H9 (cell line): ENCODE measurements around the gene GPR157. TPM values are rescaled to one million over a fixed set of nuclear protein-coding genes. Genes with fewer than 3 reads are reported as not detected.
A peak's percentile ranks its signal among the peaks of the same experiment; 100 is the strongest.

Experiments used
- DNase-seq: peaks from one replicate; pipeline ENCODE4 v3.0.0-alpha.2; 2017
- H2AFZ ChIP-seq: one replicate; pipeline ENCODE4 v1.6.1; 2013; ENCODE audit warnings: mild to moderate bottlenecking, low read length, control low read depth, moderate library complexity
- H2AK5ac ChIP-seq: 2 replicates; pipeline ENCODE4 v1.6.1; 2013; ENCODE audit warnings: low read length, control low read depth, mixed read lengths; ENCODE audit not compliant: insufficient read length
- H2BK120ac ChIP-seq: one replicate; pipeline ENCODE4 v1.6.1; 2013; ENCODE audit warnings: low read depth, mild to moderate bottlenecking, low read length, control low read depth, inconsistent platforms; ENCODE audit not compliant: poor library complexity, severe bottlenecking
- H2BK12ac ChIP-seq: 2 replicates; pipeline ENCODE4 v1.6.1; 2013; ENCODE audit warnings: low read length, control low read depth, mixed read lengths, low read depth; ENCODE audit not compliant: insufficient read length
- H2BK15ac ChIP-seq: 2 replicates; pipeline ENCODE4 v1.6.1; 2013; ENCODE audit warnings: low read depth, low read length, control low read depth
- H2BK20ac ChIP-seq: one replicate; pipeline ENCODE4 v1.6.1; 2013; ENCODE audit warnings: low read depth, mild to moderate bottlenecking, low read length, control low read depth, inconsistent platforms; ENCODE audit not compliant: poor library complexity, severe bottlenecking
- H2BK5ac ChIP-seq: 2 replicates; pipeline ENCODE4 v1.6.1; 2013; ENCODE audit warnings: low read length, control low read depth, mixed read lengths; ENCODE audit not compliant: insufficient read length
- H3K14ac ChIP-seq: 2 replicates; pipeline ENCODE4 v1.6.1; 2013; ENCODE audit warnings: low read length, control low read depth; ENCODE audit not compliant: insufficient read depth
- H3K18ac ChIP-seq: 2 replicates; pipeline ENCODE4 v1.6.1; 2013; ENCODE audit warnings: low read depth, mild to moderate bottlenecking, mixed read lengths, low read length, control low read depth; ENCODE audit not compliant: insufficient read length
- H3K23ac ChIP-seq: 2 replicates; pipeline ENCODE4 v1.6.1; 2013; ENCODE audit warnings: low read length, control low read depth, mixed read lengths, low read depth; ENCODE audit not compliant: insufficient read length
- H3K23me2 ChIP-seq: 2 replicates; pipeline ENCODE4 v1.6.1; 2013; ENCODE audit warnings: low read depth, mild to moderate bottlenecking, mixed read lengths, low read length, control low read depth; ENCODE audit not compliant: insufficient read length, poor library complexity, severe bottlenecking
- H3K27ac ChIP-seq: 2 replicates; pipeline ENCODE4 v1.5.1; 2013; ENCODE audit warnings: low read length, control low read depth, mixed read lengths, low read depth; ENCODE audit not compliant: insufficient read length
- H3K27me3 ChIP-seq: 2 replicates; pipeline ENCODE4 v1.6.1; 2013; ENCODE audit warnings: low read length, control low read depth, inconsistent platforms; ENCODE audit not compliant: insufficient read depth
- H3K4ac ChIP-seq: 2 replicates; pipeline ENCODE4 v1.6.1; 2013; ENCODE audit warnings: low read depth, mild to moderate bottlenecking, control low read depth, inconsistent platforms, low read length, moderate library complexity
- H3K4me1 ChIP-seq: 2 replicates; pipeline ENCODE4 v1.6.1; 2013; ENCODE audit warnings: low read length, control low read depth, inconsistent platforms; ENCODE audit not compliant: insufficient read depth
- H3K4me2 ChIP-seq: 2 replicates; pipeline ENCODE4 v1.6.1; 2013; ENCODE audit warnings: low read length, control low read depth, mixed read lengths; ENCODE audit not compliant: insufficient read length, insufficient read depth
- H3K56ac ChIP-seq: 2 replicates; pipeline ENCODE4 v1.6.1; 2013; ENCODE audit warnings: low read depth, mild to moderate bottlenecking, mixed read lengths, low read length, control low read depth; ENCODE audit not compliant: insufficient read length
- H3K79me1 ChIP-seq: 2 replicates; pipeline ENCODE4 v1.6.1; 2013; ENCODE audit warnings: low read depth, mild to moderate bottlenecking, moderate library complexity, low read length, control low read depth, inconsistent platforms; ENCODE audit not compliant: insufficient read depth, poor library complexity, severe bottlenecking
- H3K79me2 ChIP-seq: 2 replicates; pipeline ENCODE4 v1.6.1; 2013; ENCODE audit warnings: low read length, control low read depth, inconsistent platforms; ENCODE audit not compliant: insufficient read depth
- H3K9ac ChIP-seq: 2 replicates; pipeline ENCODE4 v1.6.1; 2013; ENCODE audit warnings: low read length, control low read depth, mixed read lengths; ENCODE audit not compliant: insufficient read length; ENCODE audit errors: extremely low read depth
- H3K9me3 ChIP-seq: one replicate; pipeline ENCODE4 v1.6.1; 2013; ENCODE audit warnings: low read depth, low read length, inconsistent platforms; ENCODE audit not compliant: control insufficient read depth
- H3T11ph ChIP-seq: one replicate; pipeline ENCODE4 v1.6.1; 2013; ENCODE audit warnings: mild to moderate bottlenecking, low read length, control low read depth, inconsistent platforms
- H4K20me1 ChIP-seq: one replicate; pipeline ENCODE4 v1.6.1; 2013; ENCODE audit not compliant: control insufficient read depth, insufficient read length, insufficient read depth
- H4K5ac ChIP-seq: 2 replicates; pipeline ENCODE4 v1.6.1; 2013; ENCODE audit warnings: low read depth, mild to moderate bottlenecking, mixed read lengths, low read length, control low read depth; ENCODE audit not compliant: insufficient read length
- H4K8ac ChIP-seq: replicated peaks from 2 replicates; pipeline ENCODE4 v1.6.1; 2013; ENCODE audit warnings: low read length, control low read depth, mixed read lengths, low read depth; ENCODE audit not compliant: insufficient read length
- H4K91ac ChIP-seq: 2 replicates; pipeline ENCODE4 v1.6.1; 2013; ENCODE audit warnings: low read depth, mild to moderate bottlenecking, moderate library complexity, mixed read lengths, low read length, control low read depth; ENCODE audit not compliant: insufficient read length
- H3K27ac Mint-ChIP-seq, 3 experiments: 2 replicates in 2 of 3; 3 replicates in 1 of 3; pipeline ENCODE4 v1.8.0; 2020 to 2021; ENCODE audit warnings: mixed read lengths in 3 of 3, mild to moderate bottlenecking in 1 of 3, moderate library complexity in 1 of 3
- H3K27me3 Mint-ChIP-seq: 2 replicates; pipeline ENCODE4 v1.8.0; 2021; ENCODE audit warnings: low read depth, mild to moderate bottlenecking, moderate library complexity, mixed read lengths
- H3K36me3 Mint-ChIP-seq, 3 experiments: 2 replicates in 2 of 3; 3 replicates in 1 of 3; pipeline ENCODE4 v1.8.0; 2020 to 2021; ENCODE audit warnings: low read depth in 3 of 3, mixed read lengths in 3 of 3; ENCODE audit not compliant: insufficient read depth in 1 of 3
- H3K4me1 Mint-ChIP-seq, 2 experiments: 2 replicates each; pipeline ENCODE4 v1.8.0; 2020; ENCODE audit warnings: mixed read lengths in 2 of 2
- H3K4me3 Mint-ChIP-seq, 2 experiments: 2 replicates in 1 of 2; 3 replicates in 1 of 2; pipeline ENCODE4 v1.8.0; 2020 to 2021; ENCODE audit warnings: mild to moderate bottlenecking in 2 of 2, mixed read lengths in 2 of 2, moderate library complexity in 1 of 2
- H3K9me3 Mint-ChIP-seq, 2 experiments: 2 replicates in 1 of 2; 3 replicates in 1 of 2; pipeline ENCODE4 v1.8.0; 2020; ENCODE audit warnings: mild to moderate bottlenecking in 2 of 2, mixed read lengths in 2 of 2, moderate library complexity in 1 of 2
- WGBS: extraction: QIAGEN DNeasy Blood & Tissue Kit; methylation state at CpG from one replicate; pipeline ENCODE4 v1.1.7; 2013; ENCODE audit warnings: missing lambda C conversion rate, low lambda C conversion rate, mixed read lengths; ENCODE audit not compliant: insufficient read length; ENCODE audit errors: extremely low coverage; 5-methylcytosine and 5-hydroxymethylcytosine counted together
- total RNA-seq: library from RNA; stranded (reverse); gene quantifications from 2 replicates; pipeline ENCODE4 v1.2.1, GENCODE V29; 2021
- TF ChIP-seq, protein P1 (sequence below): fragments of 200-600 bp; sonication (generic); conservative IDR thresholded peaks from 3 replicates; pipeline ENCODE4 v1.8.0; 2021; ENCODE audit warnings: antibody characterized with exemption, mild to moderate bottlenecking

GPR157 gene
- total RNA-seq, 1 experiment from 2014 or later, result 3.8 TPM

DNA sequence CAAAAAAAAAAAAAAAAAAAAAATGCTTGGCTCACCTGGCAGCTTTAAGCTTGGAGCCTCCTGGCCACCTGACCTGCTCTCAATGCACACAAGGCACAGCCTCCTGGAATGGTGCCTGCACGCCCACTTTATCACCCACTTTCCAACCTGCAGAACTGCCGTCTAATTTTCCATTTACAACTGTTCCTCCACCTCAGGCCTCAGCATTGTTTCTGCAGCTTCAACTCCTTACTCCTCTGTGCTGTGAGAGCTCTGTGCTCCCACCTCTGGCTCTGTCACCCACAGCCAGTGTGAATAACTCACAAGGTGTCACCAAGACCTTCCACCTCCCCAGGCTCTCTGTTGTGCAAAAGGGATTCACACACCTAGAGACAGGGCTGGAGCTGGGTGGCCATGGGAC is 38.7 kb upstream of the GPR157 start:
- no peak overlapping the region for H3K9ac ChIP-seq
- H2BK20ac ChIP-seq, result no peak overlapping the region
- DNase-seq, result no peak
- H4K20me1 ChIP-seq, result no peaks in the 10 kb centered on the region
- peaks cover 34 to 38% of the 10 kb centered on the region in 2 experiments for H3K4me1 Mint-ChIP-seq
- no peak overlapping the region for H3K27ac ChIP-seq
- no peak overlapping the region for H3K4me3 Mint-ChIP-seq
- no peak overlapping the region for H3K23ac ChIP-seq
- no peak overlapping the region for H3K4me2 ChIP-seq
- peaks cover 5% of the 10 kb centered on the region for H3K79me1 ChIP-seq
- H3K14ac ChIP-seq, result no peak overlapping the region; the same call in 1 of the 2 replicates
- no peak overlapping the region for H4K8ac ChIP-seq
- WGBS, result no CpG with 5 or more reads among the region's 2 CpGs
- no peaks in the 10 kb centered on the region for H3K23me2 ChIP-seq
- H3K4ac ChIP-seq, result no peak overlapping the region
- H2AFZ ChIP-seq, result no peak overlapping the region
- no peak overlapping the region for H4K5ac ChIP-seq
- peaks cover 0 to 22% (median 0%) of the 10 kb centered on the region in 3 experiments; a peak in 2 of 7 replicates for H3K36me3 Mint-ChIP-seq
- H4K91ac ChIP-seq, result no peak overlapping the region
- H3K27ac Mint-ChIP-seq, result peak overlapping the region in 1 of 3 experiments; percentile 17; a peak in 1 of 7 replicates
- TF ChIP-seq, protein P1, sequence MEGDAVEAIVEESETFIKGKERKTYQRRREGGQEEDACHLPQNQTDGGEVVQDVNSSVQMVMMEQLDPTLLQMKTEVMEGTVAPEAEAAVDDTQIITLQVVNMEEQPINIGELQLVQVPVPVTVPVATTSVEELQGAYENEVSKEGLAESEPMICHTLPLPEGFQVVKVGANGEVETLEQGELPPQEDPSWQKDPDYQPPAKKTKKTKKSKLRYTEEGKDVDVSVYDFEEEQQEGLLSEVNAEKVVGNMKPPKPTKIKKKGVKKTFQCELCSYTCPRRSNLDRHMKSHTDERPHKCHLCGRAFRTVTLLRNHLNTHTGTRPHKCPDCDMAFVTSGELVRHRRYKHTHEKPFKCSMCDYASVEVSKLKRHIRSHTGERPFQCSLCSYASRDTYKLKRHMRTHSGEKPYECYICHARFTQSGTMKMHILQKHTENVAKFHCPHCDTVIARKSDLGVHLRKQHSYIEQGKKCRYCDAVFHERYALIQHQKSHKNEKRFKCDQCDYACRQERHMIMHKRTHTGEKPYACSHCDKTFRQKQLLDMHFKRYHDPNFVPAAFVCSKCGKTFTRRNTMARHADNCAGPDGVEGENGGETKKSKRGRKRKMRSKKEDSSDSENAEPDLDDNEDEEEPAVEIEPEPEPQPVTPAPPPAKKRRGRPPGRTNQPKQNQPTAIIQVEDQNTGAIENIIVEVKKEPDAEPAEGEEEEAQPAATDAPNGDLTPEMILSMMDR, result no peak
- H3K18ac ChIP-seq, result no peak overlapping the region
- H3T11ph ChIP-seq, result no peak overlapping the region
- H2BK120ac ChIP-seq, result no peak overlapping the region
- no peaks in the 10 kb centered on the region for H3K9me3 Mint-ChIP-seq
- H2AK5ac ChIP-seq, result no peak overlapping the region
- H3K4me1 ChIP-seq, result no peaks in the 10 kb centered on the region; the same call in 1 of the 2 replicates
- H3K27me3 Mint-ChIP-seq, result no peaks in the 10 kb centered on the region
- no peak overlapping the region for H2BK15ac ChIP-seq
- no peak overlapping the region for H3K56ac ChIP-seq
- H3K27me3 ChIP-seq, result no peaks in the 10 kb centered on the region
- no peak overlapping the region for H2BK5ac ChIP-seq
- H3K79me2 ChIP-seq, result peaks cover 4% of the 10 kb centered on the region; the same call in 1 of the 2 replicates
- H2BK12ac ChIP-seq, result no peak overlapping the region
- H3K9me3 ChIP-seq, result no peaks in the 10 kb centered on the region
